HUES64 (cell line): Measurements from ENCODE around the gene NCR3LG1.

Experiments
- H3K27ac ChIP-seq: 2 replicates; pipeline ENCODE4 v1.7.0; 2013; ENCODE audit warnings: low read depth, low read length, inconsistent platforms
- H3K27me3 ChIP-seq: 2 replicates; pipeline ENCODE4 v1.6.1; 2013; ENCODE audit warnings: mild to moderate bottlenecking, low read length; ENCODE audit not compliant: insufficient read depth
- H3K36me3 ChIP-seq: 2 replicates; pipeline ENCODE4 v1.6.1; 2013; ENCODE audit warnings: mild to moderate bottlenecking, low read length; ENCODE audit not compliant: insufficient read depth
- H3K4me1 ChIP-seq: 2 replicates; pipeline ENCODE4 v1.6.1; 2013; ENCODE audit warnings: mild to moderate bottlenecking, low read length, moderate library complexity; ENCODE audit not compliant: insufficient read depth
- H3K4me3 ChIP-seq: 2 replicates; pipeline ENCODE4 v1.5.1; 2013; ENCODE audit warnings: mild to moderate bottlenecking, low read length, moderate library complexity
- H3K9ac ChIP-seq: 2 replicates; pipeline ENCODE4 v1.6.1; 2013; ENCODE audit warnings: mild to moderate bottlenecking, low read depth, low read length
- H3K9me3 ChIP-seq: 2 replicates; pipeline ENCODE4 v1.6.1; 2013; ENCODE audit warnings: low read depth, low read length; ENCODE audit not compliant: insufficient read depth
- WGBS: fragments of 150-250, 120-280 bp; methylation state at CpG from one replicate; pipeline ENCODE4 v1.1.7; 2013; ENCODE audit warnings: missing lambda C conversion rate; 5-methylcytosine and 5-hydroxymethylcytosine counted together

Gene NCR3LG1

GRCh38 chr11:17387254-17387653 is 35.7 kb downstream of the NCR3LG1 start:
- Histone ChIP-seq H3K27ac (no peak overlapping the region), H3K4me1 (peaks cover 6% of the 10 kb centered on the region; the same call in 1 of the 2 replicates), H3K27me3 (peaks cover 8% of the 10 kb centered on the region), H3K4me3 (no peak overlapping the region), H3K9me3 (no peaks in the 10 kb centered on the region), H3K9ac (no peak overlapping the region), H3K36me3 (no peaks in the 10 kb centered on the region)
- 95% methylated on average over 20 of the region's 20 CpGs for WGBS

DNA sequence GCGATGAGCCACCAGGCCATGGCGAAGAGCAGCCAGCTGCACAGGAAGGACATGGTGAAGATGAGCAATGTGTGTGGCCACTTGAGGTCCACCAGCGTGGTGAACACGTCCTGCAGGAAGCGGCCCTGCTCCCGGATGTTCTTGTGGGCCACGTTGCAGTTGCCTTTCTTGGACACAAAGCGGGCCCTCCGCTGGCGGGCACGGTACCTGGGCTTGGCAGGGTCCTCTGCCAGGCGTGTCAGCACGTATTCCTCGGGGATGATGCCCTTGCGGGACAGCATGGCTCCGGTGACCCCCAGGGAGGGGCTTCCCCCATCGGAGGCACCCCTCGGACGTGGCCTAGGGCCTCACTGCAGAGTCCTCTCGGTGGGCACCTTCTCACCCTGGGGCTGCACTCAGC is 36.2 kb downstream of the NCR3LG1 start:
- WGBS = 95% methylated on average over 20 of the region's 20 CpGs
- no peak overlapping the region for H3K4me3 ChIP-seq
- no peaks in the 10 kb centered on the region for H3K9me3 ChIP-seq
- no peaks in the 10 kb centered on the region for H3K36me3 ChIP-seq
- no peak overlapping the region for H3K27ac ChIP-seq
- peaks cover 8% of the 10 kb centered on the region for H3K27me3 ChIP-seq
- no peak overlapping the region for H3K9ac ChIP-seq
- H3K4me1 ChIP-seq = peaks cover 6% of the 10 kb centered on the region; the same call in 1 of the 2 replicates

DNA sequence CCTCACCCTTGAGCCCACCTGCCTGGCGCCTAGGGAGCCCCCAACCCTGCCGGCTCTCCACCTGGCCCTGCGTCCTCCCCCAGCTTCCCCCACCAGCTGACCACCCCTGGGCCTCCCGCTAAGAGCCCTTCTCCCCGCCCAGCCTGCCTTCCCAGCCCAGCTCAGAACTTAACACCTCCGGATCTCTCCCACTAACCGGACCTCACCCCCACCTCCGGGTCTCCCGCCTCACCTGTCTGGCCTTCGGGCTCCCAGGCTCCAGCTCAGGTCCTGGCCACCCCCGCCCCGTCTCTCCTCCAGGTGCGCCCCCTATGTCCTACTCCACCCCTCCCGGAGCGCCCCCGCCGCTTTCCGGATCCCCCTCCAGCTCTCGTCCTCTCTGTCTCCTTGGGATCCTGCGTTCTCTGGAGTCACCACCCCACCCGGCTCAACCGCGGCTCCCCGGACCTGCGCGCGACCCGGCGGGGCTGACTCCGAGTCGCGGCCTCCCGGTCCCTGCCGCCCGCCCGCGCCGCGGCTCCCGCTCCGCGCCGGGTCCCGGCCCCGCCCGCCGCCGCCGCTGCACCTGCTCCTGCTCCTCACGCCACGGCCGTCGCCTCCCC is 37.1 kb downstream of the NCR3LG1 start, which contains the start of gene KCNJ11:
Gene KCNJ11 (minus strand): TSS at position 51 of the 602 bp plus-strand sequence. CDS start 568 bp downstream, outside the sequence.
- WGBS = 3% methylated on average over 53 of the region's 53 CpGs
- Histone ChIP-seq H3K36me3 (no peaks in the 10 kb centered on the region), H3K27me3 (peaks cover 8% of the 10 kb centered on the region), H3K4me3 (peak within 1 kb of the TSS; percentile 73), H3K27ac (no peak within 1 kb of the TSS), H3K9ac (peak within 1 kb of the TSS; percentile 64), H3K9me3 (no peaks in the 10 kb centered on the region), H3K4me1 (peaks cover 6% of the 10 kb centered on the region; the same call in 1 of the 2 replicates)

DNA sequence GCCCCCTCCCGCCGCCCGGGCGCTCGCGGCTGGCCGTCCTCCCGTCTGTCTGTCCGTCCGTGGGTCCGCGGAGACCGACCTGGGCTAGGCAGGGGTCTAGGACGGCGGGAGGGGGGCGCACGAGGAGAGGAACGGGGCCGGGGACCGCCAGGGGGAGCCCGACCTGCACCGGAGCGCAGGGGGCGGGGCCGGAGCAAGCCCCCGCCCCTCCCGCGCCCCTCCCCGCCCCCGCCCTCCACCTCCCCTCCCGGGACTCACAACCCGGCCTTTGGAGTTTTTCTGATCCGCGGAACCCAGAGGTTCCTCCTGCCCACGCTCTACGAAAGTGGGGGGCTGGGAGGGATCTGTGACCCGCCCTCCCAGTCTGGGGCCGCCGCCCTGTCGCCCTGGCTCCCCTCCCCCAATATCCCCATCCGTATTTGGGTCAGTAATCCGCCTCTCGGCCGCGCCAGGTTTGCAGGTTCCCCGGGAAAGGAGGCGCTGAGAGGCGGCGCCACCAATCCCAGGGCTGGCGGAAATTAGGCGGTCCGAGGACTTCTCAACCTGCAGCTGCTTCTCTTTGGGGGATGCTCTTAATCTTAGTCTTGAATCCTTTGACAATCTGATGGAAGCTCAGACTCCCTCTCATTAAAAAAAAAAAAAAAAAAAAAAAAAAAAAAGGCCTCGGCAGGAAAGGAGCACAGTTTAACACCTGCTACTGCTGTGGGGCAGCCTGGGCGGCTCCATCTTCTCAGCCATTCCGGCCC is 37.8 kb downstream of the NCR3LG1 start:
- Histone ChIP-seq H3K9ac (peak overlapping the region; percentile 64), H3K36me3 (no peaks in the 10 kb centered on the region), H3K9me3 (no peaks in the 10 kb centered on the region), H3K4me3 (peak overlapping the region; percentile 73), H3K4me1 (peaks cover 6% of the 10 kb centered on the region; the same call in 1 of the 2 replicates), H3K27me3 (peaks cover 8% of the 10 kb centered on the region), H3K27ac (no peak overlapping the region)
- 4% methylated on average over 39 of the region's 55 CpGs for WGBS

DNA sequence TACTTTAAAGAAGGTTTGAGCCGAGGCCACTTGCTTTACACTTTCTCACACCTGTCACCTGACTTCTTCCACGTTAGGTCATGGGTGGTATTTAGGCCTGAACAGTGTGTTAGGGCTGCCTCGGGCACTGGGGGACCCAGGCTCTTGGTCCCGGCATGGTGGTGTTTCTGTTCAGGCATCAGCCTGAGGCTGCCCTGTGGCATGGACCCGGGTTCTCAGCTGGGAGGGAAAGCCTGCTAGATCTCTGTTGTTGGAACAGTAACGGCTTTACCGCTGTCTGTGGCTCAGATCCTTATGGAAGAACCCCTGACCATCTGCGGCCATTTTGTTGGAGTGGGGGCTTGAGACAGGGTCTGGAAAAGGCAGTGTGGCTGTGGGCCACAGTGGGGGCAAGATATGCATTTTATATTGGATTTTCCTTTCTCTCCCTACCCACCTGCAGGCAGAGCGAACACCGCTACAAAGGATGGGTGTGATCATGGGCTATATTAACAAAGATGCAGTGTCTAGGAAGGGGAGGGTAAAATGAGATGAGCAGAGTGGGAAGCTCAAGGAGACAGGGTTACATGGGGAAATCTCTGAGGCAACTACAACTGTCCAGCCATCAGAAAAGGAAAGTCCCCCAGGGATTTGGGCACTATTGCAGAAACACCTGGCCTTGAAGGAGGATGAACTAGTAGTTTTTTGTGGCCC is 38.5 kb downstream of the NCR3LG1 start:
- Histone ChIP-seq H3K27ac (no peak overlapping the region), H3K36me3 (no peaks in the 10 kb centered on the region), H3K4me3 (peak overlapping the region; percentile 73), H3K4me1 (peaks cover 6% of the 10 kb centered on the region; the same call in 1 of the 2 replicates), H3K9me3 (no peaks in the 10 kb centered on the region), H3K27me3 (peaks cover 8% of the 10 kb centered on the region), H3K9ac (no peak overlapping the region)
- 79% methylated on average over 10 of the region's 10 CpGs for WGBS

- H3K27me3 ChIP-seq = peaks cover 8% of the 10 kb centered on the region
- peaks cover 6% of the 10 kb centered on the region; the same call in 1 of the 2 replicates for H3K4me1 ChIP-seq
- H3K36me3 ChIP-seq = no peaks in the 10 kb centered on the region
- 81% methylated on average over 3 of the region's 3 CpGs for WGBS
- no peak overlapping the region for H3K4me3 ChIP-seq
- no peak overlapping the region for H3K27ac ChIP-seq
- no peaks in the 10 kb centered on the region for H3K9me3 ChIP-seq
- H3K9ac ChIP-seq = no peak overlapping the region
Observed at GRCh38 chr11:17391493-17392355, 40.1 kb downstream of the NCR3LG1 start.

GRCh38 chr11:17392872-17393271 is 41.3 kb downstream of the NCR3LG1 start:
- no peaks in the 10 kb centered on the region for H3K36me3 ChIP-seq
- peaks cover 8% of the 10 kb centered on the region for H3K27me3 ChIP-seq
- no peak overlapping the region for H3K9ac ChIP-seq
- WGBS = 89% methylated on average over 14 of the region's 14 CpGs
- no peaks in the 10 kb centered on the region for H3K9me3 ChIP-seq
- no peak overlapping the region for H3K27ac ChIP-seq
- H3K4me1 ChIP-seq = peaks cover 6% of the 10 kb centered on the region; the same call in 1 of the 2 replicates
- no peak overlapping the region for H3K4me3 ChIP-seq

GRCh38 chr11:17393472-17393871 is 41.9 kb downstream of the NCR3LG1 start:
- Histone ChIP-seq H3K27me3 (peaks cover 3% of the 10 kb centered on the region), H3K27ac (no peak overlapping the region), H3K9me3 (no peaks in the 10 kb centered on the region), H3K36me3 (no peaks in the 10 kb centered on the region), H3K4me1 (peaks cover 6% of the 10 kb centered on the region; the same call in 1 of the 2 replicates), H3K9ac (no peak overlapping the region), H3K4me3 (no peak overlapping the region)
- 92% methylated on average over 5 of the region's 6 CpGs for WGBS

DNA sequence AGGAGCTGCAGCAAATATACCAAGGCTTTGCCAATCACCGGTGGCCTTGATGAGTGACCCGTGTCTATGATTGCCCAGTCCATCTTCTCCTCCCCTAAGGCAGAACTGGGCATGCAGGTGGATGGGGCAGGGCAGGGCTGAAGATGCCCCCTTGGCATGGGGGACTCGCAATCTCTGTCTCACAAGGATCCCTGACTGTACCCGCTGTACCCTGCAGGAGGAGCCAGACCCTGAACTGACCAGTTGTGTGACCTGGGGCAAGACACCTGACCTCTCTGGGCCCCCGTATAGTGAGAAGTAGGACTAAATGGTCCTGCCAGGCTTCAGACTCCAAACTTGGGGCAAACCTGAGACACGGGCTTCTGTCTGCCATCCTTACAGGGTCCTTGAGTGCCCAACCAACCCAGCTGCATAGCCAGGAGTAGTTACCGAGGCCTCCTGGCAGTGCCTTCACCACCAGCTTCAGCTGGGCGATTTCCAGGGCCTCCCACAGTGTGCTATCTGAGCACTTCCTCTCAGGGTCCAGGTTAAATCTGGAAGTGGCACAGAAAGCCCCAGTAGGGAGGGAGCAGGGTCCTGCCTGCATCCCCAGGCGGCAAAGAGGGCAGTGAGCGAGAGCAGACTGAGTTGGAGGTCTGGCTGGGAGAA is 43.3 kb downstream of the NCR3LG1 start:
- no peaks in the 10 kb centered on the region for H3K27me3 ChIP-seq
- H3K36me3 ChIP-seq = no peaks in the 10 kb centered on the region
- H3K27ac ChIP-seq = no peak overlapping the region
- 90% methylated on average over 10 of the region's 10 CpGs for WGBS
- H3K4me3 ChIP-seq = no peak overlapping the region
- no peaks in the 10 kb centered on the region for H3K9me3 ChIP-seq
- no peak overlapping the region for H3K9ac ChIP-seq
- peaks cover 3% of the 10 kb centered on the region; the same call in 1 of the 2 replicates for H3K4me1 ChIP-seq

DNA sequence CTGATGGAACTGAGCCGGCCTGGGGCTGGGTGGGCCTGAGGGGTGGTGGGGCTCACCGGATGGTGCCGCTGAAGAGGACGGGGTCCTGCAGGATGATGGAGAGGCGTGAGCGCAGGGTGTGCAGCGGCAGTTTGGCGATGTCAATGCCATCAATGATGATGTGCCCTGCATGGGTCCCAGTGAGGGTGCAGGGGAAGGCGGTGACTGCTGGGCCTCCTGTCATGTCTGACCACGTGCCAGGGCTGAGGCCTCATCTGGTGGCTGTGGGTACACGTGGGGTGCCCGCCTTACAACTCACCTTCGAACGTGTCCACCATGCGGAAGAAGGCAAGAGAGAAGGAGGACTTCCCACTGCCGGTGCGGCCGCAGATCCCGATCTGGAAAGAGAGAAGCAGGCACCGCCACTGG is 44.0 kb downstream of the NCR3LG1 start:
- H3K9me3 ChIP-seq = no peaks in the 10 kb centered on the region
- no peak overlapping the region for H3K9ac ChIP-seq
- H3K27me3 ChIP-seq = no peaks in the 10 kb centered on the region
- no peak overlapping the region for H3K4me3 ChIP-seq
- no peaks in the 10 kb centered on the region for H3K36me3 ChIP-seq
- WGBS = 93% methylated on average over 20 of the region's 20 CpGs
- H3K27ac ChIP-seq = no peak overlapping the region
- no peaks in the 10 kb centered on the region for H3K4me1 ChIP-seq
